ENCODE data around the gene FGF14.

The FGF14 gene

GRCh38 chr13:102309110-102309509, 92.7 kb downstream of the FGF14 start:
- peak in 1 of 2 experiments; percentile 39 for DNase-seq

- no peak for DNase-seq
These were observed 99.3 kb downstream of the FGF14 start for GRCh38 chr13:102302534-102302933.

- DNase-seq = no peak
These were observed 101.5 kb downstream of the FGF14 start for GRCh38 chr13:102300379-102300778.

GRCh38 chr13:102299366-102299765, 102.5 kb downstream of the FGF14 start:
- DNase-seq = no peak

- DNase-seq = no peak
These were observed 103.8 kb downstream of the FGF14 start for GRCh38 chr13:102298051-102298450.

- DNase-seq = no peak
These were observed 106.4 kb downstream of the FGF14 start for GRCh38 chr13:102295316-102296048.

- no peak for DNase-seq
These were observed 107.3 kb downstream of the FGF14 start for GRCh38 chr13:102294407-102295018.

GRCh38 chr13:102293723-102294122, 108.1 kb downstream of the FGF14 start:
- peak; percentile 66 to 84 for DNase-seq

- DNase-seq = no peak
These were observed 110.1 kb downstream of the FGF14 start for GRCh38 chr13:102291587-102292218.

GRCh38 chr13:102289606-102290005, 112.2 kb downstream of the FGF14 start:
- DNase-seq = no peak

GRCh38 chr13:102286326-102286725, 115.5 kb downstream of the FGF14 start:
- DNase-seq = no peak

GRCh38 chr13:102280366-102280765, 121.5 kb downstream of the FGF14 start:
- no peak for DNase-seq

GRCh38 chr13:102277286-102277685, 124.6 kb downstream of the FGF14 start:
- DNase-seq = no peak

- no peak for DNase-seq
These were observed 125.4 kb downstream of the FGF14 start for GRCh38 chr13:102276404-102276803.

GRCh38 chr13:102275969-102276368, 125.9 kb downstream of the FGF14 start:
- no peak for DNase-seq

- peak; percentile 73 to 84 for DNase-seq
These were observed 128.7 kb downstream of the FGF14 start for GRCh38 chr13:102273111-102273510.

- no peak for DNase-seq
These were observed 134.7 kb downstream of the FGF14 start for GRCh38 chr13:102267191-102267590.

- DNase-seq = no peak
These were observed 140.0 kb downstream of the FGF14 start for GRCh38 chr13:102261809-102262208.

GRCh38 chr13:102261316-102261715, 140.5 kb downstream of the FGF14 start:
- no peak for DNase-seq

GRCh38 chr13:102260256-102260655, 141.6 kb downstream of the FGF14 start:
- DNase-seq = no peak

GRCh38 chr13:102255409-102255808, 146.4 kb downstream of the FGF14 start:
- DNase-seq = no peak

GRCh38 chr13:102251817-102252216, 150.0 kb downstream of the FGF14 start:
- no peak for DNase-seq

GRCh38 chr13:102250448-102250847, 151.4 kb downstream of the FGF14 start:
- DNase-seq = no peak

- no peak for DNase-seq
These were observed 157.1 kb downstream of the FGF14 start for GRCh38 chr13:102244607-102245227.

Measured in cerebellar nuclear complex (tissue), 1 donor.